ENCODE results near the gene S1PR3. TPM values are rescaled to one million over a fixed set of nuclear protein-coding genes. Genes with fewer than 3 reads are reported as not detected.

S1PR3 gene
- total and polyA plus RNA-seq, 9 of the 15 experiments (the other 6 are each of a cell fraction or from before 2014, with no cell fraction given): 0.03 to 2.0 (median 0.29) TPM

DNA sequence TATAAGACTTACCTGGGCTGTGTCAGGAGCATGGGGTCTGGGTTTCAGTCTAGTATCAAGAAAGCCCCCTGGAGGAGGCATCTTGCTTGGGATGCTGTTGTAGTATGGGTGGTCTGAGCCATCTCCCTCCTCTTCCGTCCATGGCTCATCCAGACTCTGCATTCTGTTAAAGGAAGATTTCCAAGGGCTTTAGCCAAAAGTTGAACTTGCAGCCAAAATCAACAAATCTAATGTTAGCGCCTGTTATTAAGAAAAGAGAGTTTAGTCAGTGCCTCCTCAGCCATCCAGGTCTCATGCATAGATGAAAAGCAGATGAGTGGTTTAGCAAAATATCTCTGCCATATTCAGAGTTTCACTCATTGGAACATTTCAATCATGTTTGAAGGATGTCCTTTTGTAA, 55.6 kb downstream of the S1PR3 start:
- intact Hi-C loops (cut with micrococcal nuclease) (no loop called here), in situ Hi-C loops (cut with MboI) (no loop called here)
- Histone ChIP-seq H3K4me1 (replicated peaks in 1 of 2; ENCODE audit: control insufficient read depth in 2 of 2, insufficient read depth in 2 of 2, low read length in 2 of 2) (no peaks in the 10 kb centered on the region; a peak in 1 of 5 replicates), H4K20me1 (replicated peaks; ENCODE audit: control insufficient read depth, insufficient read depth, low read length) (no peaks in the 10 kb centered on the region), H3K9me1 (ENCODE audit: control insufficient read depth, insufficient read depth, low read length) (no peaks in the 10 kb centered on the region), H3K9ac (ENCODE audit: insufficient read depth in 1 of 2, low read depth in 2 of 2, low read length in 2 of 2) (no peak overlapping the region), H3K27me3 (ENCODE audit: control insufficient read depth in 2 of 2, insufficient read depth in 2 of 2, low read length in 2 of 2) (peaks cover 0 to 18% of the 10 kb centered on the region in 2 experiments; a peak in 1 of 5 replicates), H3K79me2 (ENCODE audit: control insufficient read depth, insufficient read depth, low read length) (no peaks in the 10 kb centered on the region), H3K36me3 (ENCODE audit: control insufficient read depth, insufficient read depth, low read length) (no peaks in the 10 kb centered on the region), H3K9me3 (replicated peaks; ENCODE audit: control insufficient read depth, insufficient read depth, low read depth, low read length) (no peaks in the 10 kb centered on the region), H3K4me3 (no peak overlapping the region), H3K27ac (ENCODE audit: extremely low read depth, low read depth, low read length) (no peak overlapping the region), H3K4me2 (ENCODE audit: insufficient read depth, low read length) (no peak overlapping the region), H2AFZ (ENCODE audit: low read depth, low read length) (no peak overlapping the region)
- 0% methylated on average over 2 of the region's 2 CpGs for WGBS (ENCODE audit: insufficient coverage, low coverage, missing lambda C conversion rate)
- no peak for FAIRE-seq
- DNase-seq (ENCODE audit: extremely low read depth in 1 of 4, low spot score in 3 of 4): no peak
- ChIA-PET CTCF (ENCODE audit: low intra/inter-chr PET ratio) (no interaction called here), POLR2A (interaction anchor here (0.7 kb wide), 1 partner anchor 10 kb away, joined by 3 read pairs; no protein-coding TSS in a partner anchor)
- no TSS peak for BruUV-seq (replicated peaks)
- TF ChIP-seq PML (IDR thresholded peaks at IDR 0.05; ENCODE audit: low read length): no peak
- TF ChIP-seq MEF2A (IDR thresholded peaks at IDR 0.05; ENCODE audit: control insufficient read depth, low read depth, low read length): no peak
- no peak for ATAC-seq

DNA sequence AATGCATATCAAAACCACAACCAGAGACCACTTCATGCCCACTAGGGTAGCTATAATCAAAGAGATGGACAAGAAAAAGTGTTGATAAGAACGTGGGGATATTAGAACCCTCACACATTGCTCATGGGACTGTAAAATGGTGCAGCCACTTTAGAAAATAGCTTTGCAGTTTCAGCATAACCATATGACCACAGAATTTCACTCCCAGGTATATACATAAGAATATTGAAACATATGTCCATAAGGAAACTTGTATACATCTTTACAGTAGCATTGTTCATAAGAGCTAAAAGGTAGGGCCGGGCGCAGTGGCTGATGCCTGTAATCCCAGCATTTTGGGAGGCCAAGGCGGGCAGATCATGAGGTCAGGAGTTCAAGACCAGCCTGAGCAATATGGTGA, 56.4 kb downstream of the S1PR3 start:
- no TSS peak for BruUV-seq (replicated peaks)
- Histone ChIP-seq H2AFZ (ENCODE audit: low read depth, low read length) (no peak overlapping the region), H3K9me3 (replicated peaks; ENCODE audit: control insufficient read depth, insufficient read depth, low read depth, low read length) (no peaks in the 10 kb centered on the region), H3K27me3 (ENCODE audit: control insufficient read depth in 2 of 2, insufficient read depth in 2 of 2, low read length in 2 of 2) (peaks cover 0 to 10% of the 10 kb centered on the region in 2 experiments; a peak in 1 of 5 replicates), H3K9ac (ENCODE audit: insufficient read depth in 1 of 2, low read depth in 2 of 2, low read length in 2 of 2) (no peak overlapping the region), H3K27ac (ENCODE audit: extremely low read depth, low read depth, low read length) (no peak overlapping the region), H4K20me1 (replicated peaks; ENCODE audit: control insufficient read depth, insufficient read depth, low read length) (no peaks in the 10 kb centered on the region), H3K4me1 (replicated peaks in 1 of 2; ENCODE audit: control insufficient read depth in 2 of 2, insufficient read depth in 2 of 2, low read length in 2 of 2) (no peaks in the 10 kb centered on the region; a peak in 2 of 5 replicates), H3K4me2 (ENCODE audit: insufficient read depth, low read length) (no peak overlapping the region), H3K4me3 (no peak overlapping the region), H3K9me1 (ENCODE audit: control insufficient read depth, insufficient read depth, low read length) (no peaks in the 10 kb centered on the region), H3K36me3 (ENCODE audit: control insufficient read depth, insufficient read depth, low read length) (no peaks in the 10 kb centered on the region), H3K79me2 (ENCODE audit: control insufficient read depth, insufficient read depth, low read length) (no peaks in the 10 kb centered on the region)
- no peak for ATAC-seq
- WGBS (ENCODE audit: insufficient coverage, low coverage, missing lambda C conversion rate): 10% methylated on average over 4 of the region's 4 CpGs
- ChIA-PET CTCF (ENCODE audit: low intra/inter-chr PET ratio) (no interaction called here), POLR2A (interaction anchor here (0.6 kb wide), 1 partner anchor 260 kb away, joined by 3 read pairs; no protein-coding TSS in a partner anchor)
- DNase-seq (ENCODE audit: extremely low read depth in 1 of 4, low spot score in 3 of 4): no peak
- intact Hi-C loops (cut with micrococcal nuclease) (no loop called here), in situ Hi-C loops (cut with MboI) (no loop called here)
- FAIRE-seq: no peak
- no peak for TF ChIP-seq MTA3 (IDR thresholded peaks at IDR 0.05; ENCODE audit: borderline replicate concordance)
- no peak for TF ChIP-seq ZNF197 (CRISPR knock-in tag; IDR thresholded peaks at IDR 0.05; ENCODE audit: low read depth)
- TF ChIP-seq, protein P1, sequence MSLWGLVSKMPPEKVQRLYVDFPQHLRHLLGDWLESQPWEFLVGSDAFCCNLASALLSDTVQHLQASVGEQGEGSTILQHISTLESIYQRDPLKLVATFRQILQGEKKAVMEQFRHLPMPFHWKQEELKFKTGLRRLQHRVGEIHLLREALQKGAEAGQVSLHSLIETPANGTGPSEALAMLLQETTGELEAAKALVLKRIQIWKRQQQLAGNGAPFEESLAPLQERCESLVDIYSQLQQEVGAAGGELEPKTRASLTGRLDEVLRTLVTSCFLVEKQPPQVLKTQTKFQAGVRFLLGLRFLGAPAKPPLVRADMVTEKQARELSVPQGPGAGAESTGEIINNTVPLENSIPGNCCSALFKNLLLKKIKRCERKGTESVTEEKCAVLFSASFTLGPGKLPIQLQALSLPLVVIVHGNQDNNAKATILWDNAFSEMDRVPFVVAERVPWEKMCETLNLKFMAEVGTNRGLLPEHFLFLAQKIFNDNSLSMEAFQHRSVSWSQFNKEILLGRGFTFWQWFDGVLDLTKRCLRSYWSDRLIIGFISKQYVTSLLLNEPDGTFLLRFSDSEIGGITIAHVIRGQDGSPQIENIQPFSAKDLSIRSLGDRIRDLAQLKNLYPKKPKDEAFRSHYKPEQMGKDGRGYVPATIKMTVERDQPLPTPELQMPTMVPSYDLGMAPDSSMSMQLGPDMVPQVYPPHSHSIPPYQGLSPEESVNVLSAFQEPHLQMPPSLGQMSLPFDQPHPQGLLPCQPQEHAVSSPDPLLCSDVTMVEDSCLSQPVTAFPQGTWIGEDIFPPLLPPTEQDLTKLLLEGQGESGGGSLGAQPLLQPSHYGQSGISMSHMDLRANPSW (CRISPR knock-in tag; IDR thresholded peaks at IDR 0.05): no peak
- TF ChIP-seq, protein P2, sequence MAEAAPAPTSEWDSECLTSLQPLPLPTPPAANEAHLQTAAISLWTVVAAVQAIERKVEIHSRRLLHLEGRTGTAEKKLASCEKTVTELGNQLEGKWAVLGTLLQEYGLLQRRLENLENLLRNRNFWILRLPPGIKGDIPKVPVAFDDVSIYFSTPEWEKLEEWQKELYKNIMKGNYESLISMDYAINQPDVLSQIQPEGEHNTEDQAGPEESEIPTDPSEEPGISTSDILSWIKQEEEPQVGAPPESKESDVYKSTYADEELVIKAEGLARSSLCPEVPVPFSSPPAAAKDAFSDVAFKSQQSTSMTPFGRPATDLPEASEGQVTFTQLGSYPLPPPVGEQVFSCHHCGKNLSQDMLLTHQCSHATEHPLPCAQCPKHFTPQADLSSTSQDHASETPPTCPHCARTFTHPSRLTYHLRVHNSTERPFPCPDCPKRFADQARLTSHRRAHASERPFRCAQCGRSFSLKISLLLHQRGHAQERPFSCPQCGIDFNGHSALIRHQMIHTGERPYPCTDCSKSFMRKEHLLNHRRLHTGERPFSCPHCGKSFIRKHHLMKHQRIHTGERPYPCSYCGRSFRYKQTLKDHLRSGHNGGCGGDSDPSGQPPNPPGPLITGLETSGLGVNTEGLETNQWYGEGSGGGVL (CRISPR knock-in tag; IDR thresholded peaks at IDR 0.05): no peak
- TF ChIP-seq, protein P3, sequence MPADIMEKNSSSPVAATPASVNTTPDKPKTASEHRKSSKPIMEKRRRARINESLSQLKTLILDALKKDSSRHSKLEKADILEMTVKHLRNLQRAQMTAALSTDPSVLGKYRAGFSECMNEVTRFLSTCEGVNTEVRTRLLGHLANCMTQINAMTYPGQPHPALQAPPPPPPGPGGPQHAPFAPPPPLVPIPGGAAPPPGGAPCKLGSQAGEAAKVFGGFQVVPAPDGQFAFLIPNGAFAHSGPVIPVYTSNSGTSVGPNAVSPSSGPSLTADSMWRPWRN (IDR thresholded peaks at IDR 0.05; ENCODE audit: low read depth): no peak
- no peak for TF ChIP-seq MCM7 (IDR thresholded peaks at IDR 0.05)
- no peak for TF ChIP-seq BRF1 (IDR thresholded peaks at IDR 0.05; ENCODE audit: borderline replicate concordance, extremely low read depth, insufficient read length)
